SK-N-SH (cell line): ENCODE data around the gene GPAT3. TPM values are rescaled to one million over a fixed set of nuclear protein-coding genes. Genes with fewer than 3 reads are reported as not detected.

ENCODE experiments used
- CTCF ChIA-PET: fragments of 300-600, 350-600 bp; formaldehyde crosslinking; extraction: SDS; loops from one replicate; lab custom pipeline; 2021; lab: Yijun Ruan, JAX
- POLR2A ChIA-PET: fragments of 350-600 bp; sonication (Branson Sonifier 250); formaldehyde crosslinking; extraction: SDS; loops from one replicate; lab custom pipeline; 2020; ENCODE audit warnings: antibody characterized with exemption, inconsistent platforms; lab: Yijun Ruan, JAX
- DNase-seq: peaks from one replicate; pipeline ENCODE4 v3.0.0; 2012
- H2AFZ ChIP-seq: fragments of 200-600 bp; sonication (generic); 2 replicates; pipeline ENCODE4 v1.8.1; 2016; ENCODE audit warnings: antibody characterized with exemption, mild to moderate bottlenecking, low read depth
- H3F3A ChIP-seq: fragments of 200-600 bp; sonication (generic); replicated peaks from 2 replicates; pipeline ENCODE3; 2016; ENCODE audit warnings: antibody characterized with exemption, mild to moderate bottlenecking; ENCODE audit not compliant: insufficient read depth
- H3K27ac ChIP-seq, 2 experiments: fragments of 200-500 bp in 1 of 2; fragments of 200-600 bp in 1 of 2; sonication (Bioruptor generic) in 1 of 2; sonication (generic), shearing (Covaris generic) in 1 of 2; 2 replicates each; pipeline versions ENCODE4 v1.5.1 to v1.6.1; 2014 to 2016; ENCODE audit warnings: low read depth in 2 of 2, inconsistent platforms in 1 of 2, low read length in 1 of 2, mild to moderate bottlenecking in 1 of 2, mixed read lengths in 1 of 2
- H3K27me3 ChIP-seq: fragments of 200-600 bp; sonication (generic), shearing (Covaris generic); 2 replicates; pipeline ENCODE4 v1.6.1; 2016; ENCODE audit warnings: mixed run types; ENCODE audit not compliant: insufficient read depth
- H3K36me3 ChIP-seq, 2 experiments: fragments of 200-500 bp in 1 of 2; fragments of 200-600 bp in 1 of 2; sonication (Bioruptor generic) in 1 of 2; sonication (generic) in 1 of 2; replicated peaks in 1 of 2; 2 replicates each; pipeline versions ENCODE3 to v1.5.1; 2014 to 2016; ENCODE audit warnings: low read length in 1 of 2, mild to moderate bottlenecking in 1 of 2; ENCODE audit not compliant: insufficient read depth in 2 of 2, control insufficient read depth in 1 of 2
- H3K4me1 ChIP-seq, 2 experiments: fragments of 200-500 bp in 1 of 2; fragments of 200-600 bp in 1 of 2; sonication (Bioruptor generic) in 1 of 2; sonication (generic), shearing (Covaris generic) in 1 of 2; 2 replicates each; pipeline versions ENCODE4 v1.5.1 to v1.6.1; 2014 to 2016; ENCODE audit warnings: low read depth in 1 of 2, low read length in 1 of 2, mixed run types in 1 of 2; ENCODE audit not compliant: insufficient read depth in 2 of 2, control insufficient read depth in 1 of 2
- H3K4me2 ChIP-seq: fragments of 200-600 bp; sonication (generic), shearing (Covaris generic); 2 replicates; pipeline ENCODE4 v1.6.1; 2017; ENCODE audit warnings: mixed run types
- H3K4me3 ChIP-seq, 2 experiments: fragments of 200-500 bp in 1 of 2; fragments of 200-600 bp in 1 of 2; sonication (Bioruptor generic) in 1 of 2; sonication (generic), shearing (Covaris generic) in 1 of 2; 2 replicates each; pipeline versions ENCODE4 v1.5.1 to v1.8.1; 2014 to 2016; ENCODE audit warnings: low read depth in 2 of 2, inconsistent platforms in 1 of 2, low read length in 1 of 2, mild to moderate bottlenecking in 1 of 2, mixed read lengths in 1 of 2, moderate library complexity in 1 of 2
- H3K79me2 ChIP-seq: fragments of 200-600 bp; sonication (generic); 2 replicates; pipeline ENCODE4 v1.8.1; 2017; ENCODE audit warnings: mild to moderate bottlenecking; ENCODE audit not compliant: insufficient read depth
- H3K9ac ChIP-seq: fragments of 200-600 bp; sonication (generic); 2 replicates; pipeline ENCODE4 v1.6.1; 2017; ENCODE audit warnings: mixed run types
- H3K9me2 ChIP-seq: fragments of 200-600 bp; sonication (generic); 2 replicates; pipeline ENCODE4 v1.6.1; 2017; ENCODE audit warnings: mixed run types
- H3K9me3 ChIP-seq: fragments of 200-600 bp; sonication (generic); 2 replicates; pipeline ENCODE4 v1.6.1; 2017; ENCODE audit warnings: mixed run types, mild to moderate bottlenecking, moderate library complexity
- H4K20me1 ChIP-seq: fragments of 200-600 bp; sonication (generic); 2 replicates; pipeline ENCODE4 v1.6.1; 2017; ENCODE audit warnings: mild to moderate bottlenecking, mixed run types; ENCODE audit not compliant: insufficient read depth
- CHD2 ChIP-seq: fragments of 150-350 bp; IDR thresholded peaks from 2 replicates; pipeline ENCODE4 v1.6.1; 2018; ENCODE audit warnings: low read length; ENCODE audit not compliant: partially characterized antibody
- CTCF ChIP-seq: fragments of 200-600 bp; sonication (generic); IDR thresholded peaks from 2 replicates; pipeline ENCODE4 v1.6.1; 2017; ENCODE audit warnings: antibody characterized with exemption, mild to moderate bottlenecking, moderate library complexity
- ELF1 ChIP-seq: IDR thresholded peaks from 2 replicates; pipeline ENCODE4 v1.4.0; 2012
- EP300 ChIP-seq, 2 experiments: IDR thresholded peaks; 2 replicates each; pipeline versions ENCODE4 v1.4.0 to v1.6.1; 2012; ENCODE audit warnings: borderline replicate concordance in 1 of 2, low read depth in 1 of 2, low read length in 1 of 2
- EZH2phosphoT487 ChIP-seq: fragments of 200-600 bp; sonication (generic); IDR thresholded peaks from 2 replicates; pipeline ENCODE4 v1.6.1; 2017; ENCODE audit warnings: low read depth, mixed run types, mild to moderate bottlenecking, antibody characterized with exemption, moderate library complexity, borderline replicate concordance
- IRF3 ChIP-seq: fragments of 150-350 bp; IDR thresholded peaks from 2 replicates; pipeline ENCODE4 v1.6.1; 2016; ENCODE audit warnings: mild to moderate bottlenecking, low read depth, low read length
- JUND ChIP-seq: IDR thresholded peaks from 2 replicates; pipeline ENCODE4 v1.4.0; 2012
- MAX ChIP-seq: IDR thresholded peaks from 2 replicates; pipeline ENCODE4 v1.4.0; 2012; ENCODE audit warnings: low read depth
- MEF2A ChIP-seq: IDR thresholded peaks from 2 replicates; pipeline ENCODE4 v1.4.0; 2012; ENCODE audit warnings: low read depth, borderline replicate concordance
- MXI1 ChIP-seq: IDR thresholded peaks from 2 replicates; pipeline ENCODE4 v1.6.1; 2012; ENCODE audit warnings: mild to moderate bottlenecking, low read depth, low read length, improper control_type of control experiment
- PBX3 ChIP-seq: IDR thresholded peaks from 2 replicates; pipeline ENCODE4; 2012
- RAD21 ChIP-seq: IDR thresholded peaks from 2 replicates; pipeline ENCODE4 v1.6.1; 2012; ENCODE audit warnings: mild to moderate bottlenecking, low read length
- RCOR1 ChIP-seq: fragments of 150-350 bp; IDR thresholded peaks from 2 replicates; pipeline ENCODE4 v1.6.1; 2017; ENCODE audit warnings: antibody characterized with exemption, low read length
- RFX5 ChIP-seq: IDR thresholded peaks from 2 replicates; pipeline ENCODE4 v1.6.1; 2012; ENCODE audit warnings: mild to moderate bottlenecking, improper control_type of control experiment, low read length
- RXRA ChIP-seq: IDR thresholded peaks from 2 replicates; pipeline ENCODE4 v1.4.0; 2012; ENCODE audit warnings: low read depth, mild to moderate bottlenecking, borderline replicate concordance
- USF1 ChIP-seq: IDR thresholded peaks from 2 replicates; pipeline ENCODE4 v1.4.0; 2012; ENCODE audit warnings: low read depth, borderline replicate concordance
- ZBTB33 ChIP-seq: IDR thresholded peaks from 2 replicates; pipeline ENCODE4 v1.4.0; 2012; ENCODE audit warnings: low read depth, borderline replicate concordance
- WGBS: methylation state at CpG from one replicate; pipeline ENCODE4 v1.1.6; 2017; ENCODE audit warnings: low lambda C conversion rate; 5-methylcytosine and 5-hydroxymethylcytosine counted together
- polyA plus RNA-seq, 3 experiments: library from polyadenylated mRNA; depleted of rRNA; stranded (reverse); fragments of >200 nt; gene quantifications; 2 replicates each; pipeline ENCODE4 v1.2.3, GENCODE V29; 2012

The GPAT3 gene
- polyA plus RNA-seq, 1 of the 3 experiments (the other 2 are of a cell fraction) = 0.02 TPM

- no peak for TF ChIP-seq CTCF
- peak; percentile 93 for TF ChIP-seq JUND
- no peak for TF ChIP-seq MEF2A
- TF ChIP-seq ZBTB33 = no peak
- TF ChIP-seq PBX3 = peak; percentile 79
- no peak for TF ChIP-seq RXRA
- TF ChIP-seq IRF3 = no peak
- TF ChIP-seq ELF1 = no peak
- TF ChIP-seq RCOR1 = no peak
- TF ChIP-seq MAX = no peak
- TF ChIP-seq USF1 = no peak; the same call in 1 of the 2 replicates
- TF ChIP-seq, all 33 proteins: peak for 8
Observed at GRCh38 chr4:83548151-83548905, 12.4 kb downstream of the GPAT3 start (continued).

GRCh38 chr4:83552083-83552482 lies 16.2 kb downstream of the GPAT3 start:
- no peaks in the 10 kb centered on the region for H3K79me2 ChIP-seq
- H2AFZ ChIP-seq = no peak overlapping the region
- no peaks in the 10 kb centered on the region for H3K9me2 ChIP-seq
- DNase-seq = no peak
- H3K27ac ChIP-seq = no peak overlapping the region
- H3K4me1 ChIP-seq = peaks cover 0 to 5% of the 10 kb centered on the region in 2 experiments; a peak in 1 of 4 replicates
- WGBS = 19% methylated on average over 3 of the region's 3 CpGs
- no peaks in the 10 kb centered on the region for H4K20me1 ChIP-seq
- H3K36me3 ChIP-seq = no peaks in the 10 kb centered on the region
- no peaks in the 10 kb centered on the region; the same call in 1 of the 2 replicates for H3K27me3 ChIP-seq
- H3K4me2 ChIP-seq = no peak overlapping the region
- ChIA-PET POLR2A (no interaction called here), CTCF (no interaction called here)
- no peak overlapping the region for H3K4me3 ChIP-seq
- peaks cover 5% of the 10 kb centered on the region for H3F3A ChIP-seq
- no peak overlapping the region for H3K9ac ChIP-seq
- no peaks in the 10 kb centered on the region for H3K9me3 ChIP-seq
- TF ChIP-seq PBX3 (no peak), JUND (no peak), EZH2phosphoT487 (no peak), RFX5 (no peak), EP300 (IDR thresholded peaks at IDR 0.05; ENCODE audit: borderline replicate concordance in 1 of 2, low read depth in 1 of 2, low read length in 1 of 2) (no peak), CHD2 (no peak), ZBTB33 (no peak), MXI1 (no peak), RAD21 (no peak)
